Kidney (tissue), 14 donors: ENCODE data around the gene PKD2. TPM values are rescaled to one million over a fixed set of nuclear protein-coding genes. Genes with fewer than 3 reads are reported as not detected.
A peak's percentile ranks its signal among the peaks of the same experiment; 100 is the strongest.

Source experiments
- DNase-seq, 5 donors: peaks; one replicate each; pipeline ENCODE4 v3.0.0-alpha.2; 2013 to 2020
- FAIRE-seq: peaks from 2 replicates; lab custom pipeline; 2012; peaks lifted over from hg19 to GRCh38; lab: Jason Lieb, UNC
- H3K27ac ChIP-seq, 2 donors: one replicate each; pipeline ENCODE4 v1.7.0; 2013; ENCODE audit warnings: low read depth in 2 of 2, low read length in 2 of 2, inconsistent platforms in 1 of 2
- H3K27me3 ChIP-seq: one replicate; pipeline ENCODE4 v1.7.1; 2013; ENCODE audit warnings: low read length, inconsistent platforms; ENCODE audit not compliant: control insufficient read depth, insufficient read depth
- H3K36me3 ChIP-seq, 3 donors: one replicate each; pipeline versions ENCODE4 v1.7.0 to v1.7.1; 2013; ENCODE audit warnings: low read length in 3 of 3, control low read depth in 1 of 3, inconsistent platforms in 1 of 3; ENCODE audit not compliant: insufficient read depth in 3 of 3, control insufficient read depth in 2 of 3
- H3K4me1 ChIP-seq, 3 donors: one replicate each; pipeline versions ENCODE4 v1.7.0 to v1.7.1; 2013; ENCODE audit warnings: low read length in 3 of 3, inconsistent platforms in 1 of 3, low read depth in 1 of 3; ENCODE audit not compliant: control insufficient read depth in 2 of 3, insufficient read depth in 2 of 3
- H3K4me3 ChIP-seq, 3 donors: one replicate each; pipeline versions ENCODE4 v1.7.0 to v1.8.1; 2013; ENCODE audit warnings: low read length in 3 of 3, control low read depth in 1 of 3, inconsistent platforms in 1 of 3
- H3K9ac ChIP-seq, 3 donors: one replicate each; pipeline versions ENCODE4 v1.7.0 to v1.7.1; 2013; ENCODE audit warnings: low read length in 3 of 3, control low read depth in 1 of 3, inconsistent platforms in 1 of 3
- H3K9me3 ChIP-seq, 3 donors: one replicate each; pipeline versions ENCODE4 v1.7.0 to v1.7.1; 2013; ENCODE audit warnings: low read length in 3 of 3, control low read depth in 1 of 3, inconsistent platforms in 1 of 3; ENCODE audit not compliant: control insufficient read depth in 2 of 3, insufficient read depth in 1 of 3
- intact Hi-C: fragments of 100-400 bp; cut with DNase I; formaldehyde crosslinking; loops from one replicate; pipeline ENCODE4 v1.11.1; 2022
- polyA plus RNA-seq: library from polyadenylated mRNA; stranded (reverse); fragments of 350-450 nt; fragmentation: Illumina TruSeq; extraction: RNeasy Lipid Tissue Mini Kit (QIAGEN cat#74804); gene quantifications from one replicate; pipeline ENCODE4 v1.2.3, GENCODE V29; 2014; ENCODE audit warnings: low read depth, low replicate concordance; ENCODE audit not compliant: insufficient read depth
- total RNA-seq: library from RNA; stranded (reverse); fragmentation: NEBNext Ultra II Directional; extraction: Animal tissue kit (Norgen Biotek cat#: 25700); gene quantifications from one replicate; pipeline ENCODE4 v1.2.1, GENCODE V29; 2021
- TF ChIP-seq, protein P1 (sequence below): IDR thresholded peaks from 3 replicates; pipeline ENCODE4 v1.5.1; 2012; ENCODE audit warnings: mild to moderate bottlenecking, moderate library complexity, borderline replicate concordance; ENCODE audit not compliant: insufficient read depth; ENCODE audit errors: extremely low read depth
- donor health status: control.
- donor health status: control.
- donor health status: control.
- donor health status: control.
- donor health status: control.
- donor health status: DM: yes; HTN: yes; CAD: no.
- donor health status: Normal renal cell carcinoma (clear cell type).

Gene PKD2
- total and polyA plus RNA-seq, 2 donors from 2014 or later, result 21.2 to 92.6 TPM

GRCh38 chr4:88064410-88064809, 57.0 kb downstream of the PKD2 start:
- intact Hi-C loops, result no loop called here
- Histone ChIP-seq H3K4me3 (no peak overlapping the region), H3K4me1 (peaks cover 0 to 11% (median 0%) of the 10 kb centered on the region in 3 donors), H3K9me3 (no peaks in the 10 kb centered on the region), H3K27me3 (no peaks in the 10 kb centered on the region), H3K36me3 (peaks cover 12 to 32% (median 12%) of the 10 kb centered on the region in 3 donors), H3K27ac (peak overlapping the region in 1 of 2 donors; percentile 75), H3K9ac (no peak overlapping the region)
- FAIRE-seq (no peak), DNase-seq (no peak)
- TF ChIP-seq, protein P1, sequence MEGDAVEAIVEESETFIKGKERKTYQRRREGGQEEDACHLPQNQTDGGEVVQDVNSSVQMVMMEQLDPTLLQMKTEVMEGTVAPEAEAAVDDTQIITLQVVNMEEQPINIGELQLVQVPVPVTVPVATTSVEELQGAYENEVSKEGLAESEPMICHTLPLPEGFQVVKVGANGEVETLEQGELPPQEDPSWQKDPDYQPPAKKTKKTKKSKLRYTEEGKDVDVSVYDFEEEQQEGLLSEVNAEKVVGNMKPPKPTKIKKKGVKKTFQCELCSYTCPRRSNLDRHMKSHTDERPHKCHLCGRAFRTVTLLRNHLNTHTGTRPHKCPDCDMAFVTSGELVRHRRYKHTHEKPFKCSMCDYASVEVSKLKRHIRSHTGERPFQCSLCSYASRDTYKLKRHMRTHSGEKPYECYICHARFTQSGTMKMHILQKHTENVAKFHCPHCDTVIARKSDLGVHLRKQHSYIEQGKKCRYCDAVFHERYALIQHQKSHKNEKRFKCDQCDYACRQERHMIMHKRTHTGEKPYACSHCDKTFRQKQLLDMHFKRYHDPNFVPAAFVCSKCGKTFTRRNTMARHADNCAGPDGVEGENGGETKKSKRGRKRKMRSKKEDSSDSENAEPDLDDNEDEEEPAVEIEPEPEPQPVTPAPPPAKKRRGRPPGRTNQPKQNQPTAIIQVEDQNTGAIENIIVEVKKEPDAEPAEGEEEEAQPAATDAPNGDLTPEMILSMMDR, result no peak

DNA sequence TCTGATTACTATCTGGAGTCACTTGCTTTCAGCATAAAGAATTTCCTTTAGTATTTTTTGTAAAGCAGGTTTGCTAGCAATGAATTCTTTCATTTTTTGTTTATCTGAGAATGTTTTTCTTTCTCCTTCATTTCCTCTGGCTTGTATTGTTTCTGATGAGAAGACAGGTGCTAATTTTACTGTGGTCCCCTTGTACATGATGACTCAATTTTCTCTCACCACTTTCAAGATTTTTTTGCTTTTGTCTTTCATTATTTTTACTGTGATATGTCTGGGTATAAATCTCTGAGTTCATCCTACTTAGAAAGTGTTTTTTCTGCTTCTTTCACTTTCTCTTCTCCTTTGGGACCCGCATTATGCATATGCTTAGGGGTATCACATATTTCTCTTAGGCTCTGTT, 62.6 kb downstream of the PKD2 start:
- no peak overlapping the region for H3K27ac ChIP-seq
- no peak for FAIRE-seq
- H3K27me3 ChIP-seq, result no peaks in the 10 kb centered on the region
- H3K4me3 ChIP-seq, result no peak overlapping the region
- H3K9ac ChIP-seq, result no peak overlapping the region
- H3K36me3 ChIP-seq, result peaks cover 24 to 60% (median 24%) of the 10 kb centered on the region in 3 donors
- H3K9me3 ChIP-seq, result no peaks in the 10 kb centered on the region
- DNase-seq, result no peak
- H3K4me1 ChIP-seq, result peaks cover 0 to 7% (median 0%) of the 10 kb centered on the region in 3 donors
- intact Hi-C loops, result no loop called here
- TF ChIP-seq, protein P1, result no peak

DNA sequence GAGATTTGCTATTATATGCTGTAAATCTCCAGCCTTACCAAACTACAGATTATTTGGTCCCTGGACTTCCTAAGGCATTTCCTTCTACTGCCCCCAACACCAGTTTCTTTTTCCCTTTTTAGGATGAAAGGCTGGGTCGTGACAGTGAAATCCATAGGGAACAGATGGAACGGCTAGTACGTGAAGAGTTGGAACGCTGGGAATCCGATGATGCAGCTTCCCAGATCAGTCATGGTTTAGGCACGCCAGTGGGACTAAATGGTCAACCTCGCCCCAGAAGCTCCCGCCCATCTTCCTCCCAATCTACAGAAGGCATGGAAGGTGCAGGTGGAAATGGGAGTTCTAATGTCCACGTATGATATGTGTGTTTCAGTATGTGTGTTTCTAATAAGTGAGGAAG, 67.9 kb downstream of the PKD2 start:
- Histone ChIP-seq H3K4me1 (no peaks in the 10 kb centered on the region), H3K9me3 (no peaks in the 10 kb centered on the region), H3K36me3 (peaks cover 11 to 45% (median 25%) of the 10 kb centered on the region in 3 donors), H3K9ac (no peak overlapping the region), H3K4me3 (no peak overlapping the region), H3K27ac (no peak overlapping the region), H3K27me3 (no peaks in the 10 kb centered on the region)
- intact Hi-C loops, result no loop called here
- no peak for DNase-seq
- TF ChIP-seq, protein P1, result no peak
- FAIRE-seq, result no peak

- H3K9ac ChIP-seq, result no peak overlapping the region
- FAIRE-seq, result no peak
- H3K4me1 ChIP-seq, result no peaks in the 10 kb centered on the region
- no peak for DNase-seq
- no peaks in the 10 kb centered on the region for H3K9me3 ChIP-seq
- no peaks in the 10 kb centered on the region for H3K27me3 ChIP-seq
- H3K4me3 ChIP-seq, result no peak overlapping the region
- H3K36me3 ChIP-seq, result peaks cover 6 to 24% (median 16%) of the 10 kb centered on the region in 3 donors
- TF ChIP-seq, protein P1, result no peak
- no peak overlapping the region for H3K27ac ChIP-seq
- intact Hi-C loops, result no loop called here
Observed at GRCh38 chr4:88077911-88078524, 70.6 kb downstream of the PKD2 start.
